HepG2 (cell line): ENCODE measurements around the gene NAE1. TPM values are rescaled to one million over a fixed set of nuclear protein-coding genes. Genes with fewer than 3 reads are reported as not detected.

Source experiments
- ATAC-seq: fragments of 200-7000 bp; cut with Tn5 transposase; 3 replicates; pipeline ENCODE4 v1.9.1; 2020; ENCODE audit warnings: mild to moderate bottlenecking, moderate library complexity
- BruUV-seq: library from RNA; stranded (reverse); fragments of 400-500 nt; replicated peaks from 2 replicates; lab custom pipeline; 2021; lab: Mats Ljungman, UMichigan
- CTCF ChIA-PET: fragments of 300-600 bp; formaldehyde crosslinking; extraction: SDS; loops from one replicate; lab custom pipeline; 2021; ENCODE audit warnings: low total read pairs, inconsistent platforms, low intra/inter-chr PET ratio; lab: Yijun Ruan, JAX
- POLR2A ChIA-PET: fragments of 350-600 bp; sonication (Branson Sonifier 250); formaldehyde crosslinking; loops from one replicate; lab custom pipeline; 2020; ENCODE audit warnings: antibody characterized with exemption, inconsistent platforms; lab: Yijun Ruan, JAX
- DNase-seq: peaks from one replicate; pipeline ENCODE4 v3.0.0-alpha.2; 2015; ENCODE audit warnings: low spot score
- FAIRE-seq: peaks from 3 replicates; lab custom pipeline; 2011; peaks lifted over from hg19 to GRCh38; lab: Jason Lieb, UNC
- H2AFZ ChIP-seq: one replicate; pipeline ENCODE4 v1.6.1; 2011; ENCODE audit warnings: low read length, inconsistent platforms
- H3K27ac ChIP-seq: fragments of 300-600 bp; 3 replicates; pipeline ENCODE4 v1.8.0; 2011; ENCODE audit warnings: mixed run types, mild to moderate bottlenecking, mixed read lengths, low read length, inconsistent platforms; ENCODE audit not compliant: insufficient read depth; ENCODE audit errors: extremely low read length
- H3K27me3 ChIP-seq, 2 experiments: fragments of 200-600 bp in 1 of 2; 2 replicates in 1 of 2; 3 replicates in 1 of 2; pipeline versions ENCODE4 v1.6.0 to v1.8.0; 2011; ENCODE audit warnings: low read length in 2 of 2, mild to moderate bottlenecking in 2 of 2, moderate library complexity in 2 of 2, inconsistent platforms in 1 of 2; ENCODE audit not compliant: insufficient read depth in 2 of 2, control insufficient read depth in 1 of 2
- H3K36me3 ChIP-seq, 2 experiments: fragments of 200-600 bp in 1 of 2; replicated peaks in 1 of 2; 2 replicates in 1 of 2; 3 replicates in 1 of 2; pipeline versions ENCODE4 v1.5.1 to v1.8.0; 2011; ENCODE audit warnings: low read length in 2 of 2, inconsistent platforms in 1 of 2; ENCODE audit not compliant: insufficient read depth in 2 of 2, control insufficient read depth in 1 of 2
- H3K4me1 ChIP-seq: 2 replicates; pipeline ENCODE4 v1.5.1; 2012; ENCODE audit warnings: low read length, inconsistent platforms; ENCODE audit not compliant: insufficient read depth
- H3K4me2 ChIP-seq: 2 replicates; pipeline ENCODE4 v1.6.0; 2011; ENCODE audit warnings: low read depth, low read length, inconsistent platforms
- H3K4me3 ChIP-seq, 3 experiments: fragments of 200-600 bp in 1 of 3; sonication (generic), shearing (Covaris generic) in 1 of 3; replicated peaks in 1 of 3; 2 replicates each; pipeline ENCODE4 v1.5.1; 2011 to 2016; ENCODE audit warnings: low read length in 3 of 3, inconsistent platforms in 2 of 3, low read depth in 2 of 3, mild to moderate bottlenecking in 2 of 3, control low read depth in 1 of 3, mixed read lengths in 1 of 3; ENCODE audit not compliant: insufficient read depth in 1 of 3
- H3K79me2 ChIP-seq: one replicate; pipeline ENCODE4 v1.6.1; 2011; ENCODE audit warnings: low read length, inconsistent platforms; ENCODE audit not compliant: insufficient read depth
- H3K9ac ChIP-seq: 2 replicates; pipeline ENCODE4 v1.6.0; 2011; ENCODE audit warnings: mild to moderate bottlenecking, low read depth, low read length, inconsistent platforms; ENCODE audit not compliant: insufficient read depth
- H3K9me3 ChIP-seq: 2 replicates; pipeline ENCODE4 v1.5.1; 2012; ENCODE audit warnings: mild to moderate bottlenecking, low read length
- H4K20me1 ChIP-seq: 2 replicates; pipeline ENCODE4 v1.6.0; 2011; ENCODE audit warnings: inconsistent platforms, mild to moderate bottlenecking, low read length, moderate library complexity; ENCODE audit not compliant: insufficient read depth
- KAT2B ChIP-seq: fragments of 150-350 bp; IDR thresholded peaks from 2 replicates; pipeline ENCODE4 v1.6.1; 2014; ENCODE audit warnings: low read depth, low read length, borderline replicate concordance
- MAFF ChIP-seq: IDR thresholded peaks from 2 replicates; pipeline ENCODE4 v1.6.1; 2011; ENCODE audit warnings: low read depth, low read length, improper control_type of control experiment
- MAFK ChIP-seq, 2 experiments: IDR thresholded peaks in 1 of 2; conservative IDR thresholded peaks in 1 of 2; 2 replicates each; pipeline ENCODE4 v1.6.1; 2011; ENCODE audit warnings: improper control_type of control experiment in 2 of 2, low read length in 2 of 2
- ZFP36L2 ChIP-seq: sonication (generic); formaldehyde crosslinking; IDR thresholded peaks from 2 replicates; pipeline ENCODE4 v1.4.0; 2020; ENCODE audit warnings: missing genetic modification reagents
- ZNF136 ChIP-seq: sonication (generic); formaldehyde crosslinking; IDR thresholded peaks from 2 replicates; pipeline ENCODE4 v1.8.1; 2022; ENCODE audit warnings: low read depth, mild to moderate bottlenecking, moderate library complexity, missing genetic modification reagents
- ZNF232 ChIP-seq: sonication (generic); formaldehyde crosslinking; IDR thresholded peaks from 2 replicates; pipeline ENCODE4 v1.4.0; 2020; ENCODE audit warnings: missing genetic modification reagents, borderline replicate concordance
- ZNF251 ChIP-seq: sonication (generic); formaldehyde crosslinking; IDR thresholded peaks from 2 replicates; pipeline ENCODE4 v1.9.0; 2021; ENCODE audit warnings: mild to moderate bottlenecking, missing genetic modification reagents
- ZNF564 ChIP-seq: sonication (generic); formaldehyde crosslinking; IDR thresholded peaks from 2 replicates; pipeline ENCODE4 v1.8.1; 2023; ENCODE audit warnings: mild to moderate bottlenecking, missing genetic modification reagents
- whole genome bisulfite sequencing: methylation state at CpG from one replicate; pipeline ENCODE4 v1.1.6; 2017; ENCODE audit warnings: low lambda C conversion rate; 5-methylcytosine and 5-hydroxymethylcytosine counted together
- in situ Hi-C: cut with HindIII; loops from 2 replicates; pipeline ENCODE4 v1.10.0; 2017; ENCODE audit warnings: low pct_unique_long_range_greater_than_20kb; ENCODE audit not compliant: extremely low pct_ligation_motif_present
- intact Hi-C: fragments of 100-400 bp; cut with micrococcal nuclease; formaldehyde crosslinking; loops from one replicate; pipeline ENCODE4 v1.10.0; 2022; ENCODE audit not compliant: unreplicated experiment
- polyA plus RNA-seq, 8 experiments: library from polyadenylated mRNA; depleted of rRNA in 3 of 8; stranded (reverse) in 7 of 8; unstranded in 1 of 8; fragments of >200 nt; fragmentation: Illumina TruSeq in 4 of 8; extraction: Trizol in 4 of 8; gene quantifications; 2 replicates each; pipeline versions ENCODE4 v1.2.1 to v1.2.3, GENCODE V29; 2011 to 2016; ENCODE audit warnings: low read depth in 4 of 8, missing spikeins in 1 of 8, mixed read lengths in 1 of 8; ENCODE audit not compliant: insufficient read depth in 1 of 8
- total RNA-seq, 5 experiments: library from RNA; depleted of rRNA; stranded (reverse); fragments of >200 nt; fragmentation: Illumina TruSeq; extraction: Trizol; gene quantifications; 2 replicates each; pipeline ENCODE4 v1.2.3, GENCODE V29; 2016; ENCODE audit warnings: low read depth in 1 of 5
- TF ChIP-seq, protein P1 (sequence below): sonication (generic); formaldehyde crosslinking; IDR thresholded peaks from 2 replicates; pipeline ENCODE4 v1.8.0; 2022; ENCODE audit warnings: mild to moderate bottlenecking, missing genetic modification reagents; ENCODE audit not compliant: insufficient replicate concordance
- TF ChIP-seq, protein P2 (sequence below): sonication (generic); formaldehyde crosslinking; IDR thresholded peaks from 2 replicates; pipeline ENCODE4 v1.9.0; 2022; ENCODE audit warnings: low read depth, missing genetic modification reagents
- TF ChIP-seq, protein P3 (sequence below): sonication (generic); formaldehyde crosslinking; IDR thresholded peaks from 2 replicates; pipeline ENCODE4 v1.4.0; 2020; ENCODE audit warnings: mild to moderate bottlenecking, missing genetic modification reagents
- TF ChIP-seq, protein P4 (sequence below): sonication (generic); formaldehyde crosslinking; IDR thresholded peaks from 2 replicates; pipeline ENCODE4 v1.4.0; 2020; ENCODE audit warnings: missing genetic modification reagents

The NAE1 gene
- total and polyA plus RNA-seq, 2 of the 13 experiments (the other 11 are each of a cell fraction or from before 2014, with no cell fraction given): 95.7 to 206 TPM

DNA sequence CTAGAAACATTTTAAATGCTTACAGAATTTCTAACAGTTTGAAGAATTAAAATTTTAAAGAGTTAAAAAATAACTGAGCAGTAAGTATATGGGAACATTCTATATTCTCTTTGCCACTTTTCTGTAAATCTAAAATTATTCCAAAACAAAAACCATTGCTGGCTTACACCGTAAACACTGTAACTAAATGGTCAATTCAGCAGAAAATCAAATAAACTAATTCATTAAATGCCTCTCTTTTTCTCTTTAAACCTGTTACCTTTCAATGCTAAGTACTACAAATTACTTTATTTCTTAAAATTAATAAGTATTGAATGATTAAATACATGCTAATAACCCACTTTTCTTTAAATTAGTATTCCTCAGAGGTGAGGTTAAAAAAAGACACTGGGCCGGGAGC lies 43.3 kb downstream of the NAE1 start:
- Histone ChIP-seq H3K9me3 (no peaks in the 10 kb centered on the region), H2AFZ (no peak overlapping the region), H3K4me2 (no peak overlapping the region), H3K27ac (no peak overlapping the region), H3K27me3 (no peaks in the 10 kb centered on the region)
- in situ Hi-C loops: no loop called here
- no TSS peak for BruUV-seq
- CTCF ChIA-PET: no interaction called here
- 74% methylated on average over 2 of the region's 2 CpGs for WGBS
- TF ChIP-seq KAT2B (no peak), MAFK (conservative IDR thresholded peaks at IDR 0.05 in 1 of 2, IDR thresholded peaks at IDR 0.05 in 1 of 2; ENCODE audit: low read length in 2 of 2) (peak; percentile 28 to 62; a peak in 2 of 4 replicates), ZNF232 (CRISPR knock-in tag) (no peak), MAFF (0 out of 2 replicates have a peak, but pooled peaks have one; percentile 27)
- TF ChIP-seq, protein P1, sequence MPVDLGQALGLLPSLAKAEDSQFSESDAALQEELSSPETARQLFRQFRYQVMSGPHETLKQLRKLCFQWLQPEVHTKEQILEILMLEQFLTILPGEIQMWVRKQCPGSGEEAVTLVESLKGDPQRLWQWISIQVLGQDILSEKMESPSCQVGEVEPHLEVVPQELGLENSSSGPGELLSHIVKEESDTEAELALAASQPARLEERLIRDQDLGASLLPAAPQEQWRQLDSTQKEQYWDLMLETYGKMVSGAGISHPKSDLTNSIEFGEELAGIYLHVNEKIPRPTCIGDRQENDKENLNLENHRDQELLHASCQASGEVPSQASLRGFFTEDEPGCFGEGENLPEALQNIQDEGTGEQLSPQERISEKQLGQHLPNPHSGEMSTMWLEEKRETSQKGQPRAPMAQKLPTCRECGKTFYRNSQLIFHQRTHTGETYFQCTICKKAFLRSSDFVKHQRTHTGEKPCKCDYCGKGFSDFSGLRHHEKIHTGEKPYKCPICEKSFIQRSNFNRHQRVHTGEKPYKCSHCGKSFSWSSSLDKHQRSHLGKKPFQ (CRISPR knock-in tag): no peak
- TF ChIP-seq, all 625 proteins: peak for 2
- no peaks in the 10 kb centered on the region for H4K20me1 ChIP-seq
- no peak overlapping the region for H3K4me3 ChIP-seq
- H3K36me3 ChIP-seq: no peaks in the 10 kb centered on the region
- intact Hi-C loops: no loop called here
- no peak for FAIRE-seq
- H3K4me1 ChIP-seq: no peaks in the 10 kb centered on the region
- no peaks in the 10 kb centered on the region for H3K79me2 ChIP-seq
- no peak for ATAC-seq
- POLR2A ChIA-PET: no interaction called here
- DNase-seq: no peak
- H3K9ac ChIP-seq: no peak overlapping the region

DNA sequence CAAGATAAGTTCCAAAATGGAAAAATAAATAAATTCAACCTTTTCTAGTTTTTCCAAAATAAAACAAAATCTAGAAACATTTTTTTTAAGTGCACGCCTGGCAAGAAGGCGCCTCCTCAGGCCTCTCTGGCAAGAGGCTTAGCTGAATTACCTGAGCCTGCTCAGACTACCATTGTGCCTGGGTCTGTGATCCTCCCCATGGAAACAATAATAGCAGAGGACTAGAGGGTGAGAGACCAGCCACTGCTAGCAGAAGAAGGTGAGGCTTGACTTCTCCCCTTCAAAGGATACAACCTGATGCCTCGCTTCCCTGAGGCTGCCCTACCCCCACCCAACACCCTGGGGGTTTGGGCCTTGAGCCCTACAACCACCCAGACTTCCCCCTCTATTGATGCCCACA lies 44.2 kb downstream of the NAE1 start:
- Histone ChIP-seq H3K36me3 (no peaks in the 10 kb centered on the region), H2AFZ (no peak overlapping the region), H4K20me1 (no peaks in the 10 kb centered on the region), H3K4me1 (no peaks in the 10 kb centered on the region), H3K9ac (no peak overlapping the region), H3K4me3 (no peak overlapping the region), H3K9me3 (no peaks in the 10 kb centered on the region), H3K79me2 (no peaks in the 10 kb centered on the region), H3K4me2 (no peak overlapping the region), H3K27me3 (no peaks in the 10 kb centered on the region), H3K27ac (no peak overlapping the region)
- FAIRE-seq: no peak
- no TSS peak for BruUV-seq
- no peak for ATAC-seq
- WGBS: 78% methylated on average over 3 of the region's 3 CpGs
- in situ Hi-C loops: no loop called here
- ChIA-PET CTCF (no interaction called here), POLR2A (no interaction called here)
- intact Hi-C loops: no loop called here
- DNase-seq: no peak
- TF ChIP-seq ZNF564 (CRISPR knock-in tag) (no peak), ZFP36L2 (no peak), ZNF136 (CRISPR knock-in tag) (no peak), ZNF251 (CRISPR knock-in tag) (no peak)
- TF ChIP-seq, protein P2, sequence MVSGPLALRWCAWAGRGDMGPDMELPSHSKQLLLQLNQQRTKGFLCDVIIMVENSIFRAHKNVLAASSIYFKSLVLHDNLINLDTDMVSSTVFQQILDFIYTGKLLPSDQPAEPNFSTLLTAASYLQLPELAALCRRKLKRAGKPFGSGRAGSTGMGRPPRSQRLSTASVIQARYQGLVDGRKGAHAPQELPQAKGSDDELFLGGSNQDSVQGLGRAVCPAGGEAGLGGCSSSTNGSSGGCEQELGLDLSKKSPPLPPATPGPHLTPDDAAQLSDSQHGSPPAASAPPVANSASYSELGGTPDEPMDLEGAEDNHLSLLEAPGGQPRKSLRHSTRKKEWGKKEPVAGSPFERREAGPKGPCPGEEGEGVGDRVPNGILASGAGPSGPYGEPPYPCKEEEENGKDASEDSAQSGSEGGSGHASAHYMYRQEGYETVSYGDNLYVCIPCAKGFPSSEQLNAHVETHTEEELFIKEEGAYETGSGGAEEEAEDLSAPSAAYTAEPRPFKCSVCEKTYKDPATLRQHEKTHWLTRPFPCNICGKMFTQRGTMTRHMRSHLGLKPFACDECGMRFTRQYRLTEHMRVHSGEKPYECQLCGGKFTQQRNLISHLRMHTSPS: no peak
- TF ChIP-seq, protein P3, sequence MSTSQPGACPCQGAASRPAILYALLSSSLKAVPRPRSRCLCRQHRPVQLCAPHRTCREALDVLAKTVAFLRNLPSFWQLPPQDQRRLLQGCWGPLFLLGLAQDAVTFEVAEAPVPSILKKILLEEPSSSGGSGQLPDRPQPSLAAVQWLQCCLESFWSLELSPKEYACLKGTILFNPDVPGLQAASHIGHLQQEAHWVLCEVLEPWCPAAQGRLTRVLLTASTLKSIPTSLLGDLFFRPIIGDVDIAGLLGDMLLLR (CRISPR knock-in tag): no peak
- TF ChIP-seq, protein P4, sequence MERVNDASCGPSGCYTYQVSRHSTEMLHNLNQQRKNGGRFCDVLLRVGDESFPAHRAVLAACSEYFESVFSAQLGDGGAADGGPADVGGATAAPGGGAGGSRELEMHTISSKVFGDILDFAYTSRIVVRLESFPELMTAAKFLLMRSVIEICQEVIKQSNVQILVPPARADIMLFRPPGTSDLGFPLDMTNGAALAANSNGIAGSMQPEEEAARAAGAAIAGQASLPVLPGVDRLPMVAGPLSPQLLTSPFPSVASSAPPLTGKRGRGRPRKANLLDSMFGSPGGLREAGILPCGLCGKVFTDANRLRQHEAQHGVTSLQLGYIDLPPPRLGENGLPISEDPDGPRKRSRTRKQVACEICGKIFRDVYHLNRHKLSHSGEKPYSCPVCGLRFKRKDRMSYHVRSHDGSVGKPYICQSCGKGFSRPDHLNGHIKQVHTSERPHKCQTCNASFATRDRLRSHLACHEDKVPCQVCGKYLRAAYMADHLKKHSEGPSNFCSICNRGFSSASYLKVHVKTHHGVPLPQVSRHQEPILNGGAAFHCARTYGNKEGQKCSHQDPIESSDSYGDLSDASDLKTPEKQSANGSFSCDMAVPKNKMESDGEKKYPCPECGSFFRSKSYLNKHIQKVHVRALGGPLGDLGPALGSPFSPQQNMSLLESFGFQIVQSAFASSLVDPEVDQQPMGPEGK: no peak
